ENCODE measurements around the gene AJUBA.
"Not testable (repeated sequence)": the region's sequence is repeated elsewhere in the genome, so short reads cannot be mapped to it uniquely, and the experiment has no call there.

The AJUBA gene

GRCh38 chr14:22978981-22979671, 3.2 kb downstream of the AJUBA start:
- no peak for DNase-seq

GRCh38 chr14:22978487-22978837, 3.9 kb downstream of the AJUBA start:
- DNase-seq, result no peak

- no peak for DNase-seq
Measured at GRCh38 chr14:22977684-22978486, 4.5 kb downstream of the AJUBA start.

- no peak for DNase-seq
Measured at GRCh38 chr14:22977434-22977683, 5.0 kb downstream of the AJUBA start.

- no peak for DNase-seq
Measured at GRCh38 chr14:22976620-22977433, 5.5 kb downstream of the AJUBA start.

GRCh38 chr14:22974530-22975313, 7.6 kb downstream of the AJUBA start:
- DNase-seq, result no peak

- DNase-seq, result peak; percentile 36
Measured at GRCh38 chr14:22973217-22974032, 8.9 kb downstream of the AJUBA start.

GRCh38 chr14:22972313-22972930, 9.9 kb downstream of the AJUBA start:
- DNase-seq, result no peak

- no peak for DNase-seq
Measured at GRCh38 chr14:22971152-22971551, 11.2 kb downstream of the AJUBA start.

GRCh38 chr14:22966783-22967269, 15.5 kb downstream of the AJUBA start:
- DNase-seq, result no peak

GRCh38 chr14:22965916-22966782, 16.2 kb downstream of the AJUBA start:
- DNase-seq, result not testable (repeated sequence)

GRCh38 chr14:22962061-22962676, 20.2 kb downstream of the AJUBA start:
- no peak for DNase-seq

GRCh38 chr14:22955702-22956569, 26.4 kb downstream of the AJUBA start:
- no peak for DNase-seq

GRCh38 chr14:22952418-22952817, 29.9 kb downstream of the AJUBA start:
- no peak for DNase-seq

- peak; percentile 64 for DNase-seq
Measured at GRCh38 chr14:22951795-22952194, 30.6 kb downstream of the AJUBA start.

GRCh38 chr14:22945642-22946041, 36.7 kb downstream of the AJUBA start:
- no peak for DNase-seq

- DNase-seq, result no peak
Measured at GRCh38 chr14:22939684-22940083, 42.7 kb downstream of the AJUBA start.

GRCh38 chr14:22935156-22935555, 47.2 kb downstream of the AJUBA start:
- no peak for DNase-seq

GRCh38 chr14:22932146-22932545, 50.2 kb downstream of the AJUBA start:
- no peak for DNase-seq

Measured in MV-4-11 (cell line).